ENCODE data around the gene KCNMA1. TPM values are rescaled to one million over a fixed set of nuclear protein-coding genes. Genes with fewer than 3 reads are reported as not detected.
A peak's percentile ranks its signal among the peaks of the same experiment; 100 is the strongest.

KCNMA1 gene
- total and polyA plus RNA-seq, 7 donors: 15.3 to 427 (median 256) TPM

- no peaks in the 10 kb centered on the region for H3K27me3 ChIP-seq
- no peaks in the 10 kb centered on the region for H3K9me3 ChIP-seq
- 5 to 27% methylated on average over 2 of the region's 2 CpGs for WGBS, 2 donors
- DNase-seq: no peak
- H3K4me3 ChIP-seq: no peak overlapping the region
- peaks cover 0 to 32% (median 17%) of the 10 kb centered on the region in 4 donors for H3K4me1 ChIP-seq
- TF ChIP-seq POLR2A (IDR thresholded peaks at IDR 0.05) (no peak), EP300 (IDR thresholded peaks at IDR 0.05) (no peak), CTCF (IDR thresholded peaks at IDR 0.05) (no peak), POLR2AphosphoS5 (IDR thresholded peaks at IDR 0.05) (no peak)
- intact Hi-C loops (cut with DNase I): loop anchor here (5.0 kb wide), 1 partner anchor 543 kb away; no protein-coding TSS in a partner anchor
- no peaks in the 10 kb centered on the region for H3K36me3 ChIP-seq
- H3K27ac ChIP-seq: no peak overlapping the region
Measured at GRCh38 chr10:77168861-77169260, 468.7 kb downstream of the KCNMA1 start.

- intact Hi-C loops (cut with DNase I): loop anchor here (5.0 kb wide), 1 partner anchor 544 kb away; no protein-coding TSS in a partner anchor
- TF ChIP-seq POLR2A (IDR thresholded peaks at IDR 0.05) (no peak), CTCF (IDR thresholded peaks at IDR 0.05) (no peak), POLR2AphosphoS5 (IDR thresholded peaks at IDR 0.05) (no peak), EP300 (IDR thresholded peaks at IDR 0.05) (no peak)
- peak overlapping the region in 2 of 4 donors; percentile 28 to 43 for H3K27ac ChIP-seq
- no peaks in the 10 kb centered on the region for H3K9me3 ChIP-seq
- H3K36me3 ChIP-seq: no peaks in the 10 kb centered on the region
- peaks cover 0 to 33% (median 12%) of the 10 kb centered on the region in 4 donors for H3K4me1 ChIP-seq
- H3K4me3 ChIP-seq: no peak overlapping the region
- no peaks in the 10 kb centered on the region for H3K27me3 ChIP-seq
- 17 to 67% methylated on average over 2 of the region's 2 CpGs for WGBS, 2 donors
- no peak for DNase-seq
Measured at GRCh38 chr10:77168161-77168560, 469.4 kb downstream of the KCNMA1 start.

GRCh38 chr10:77165445-77166208 lies 472.0 kb downstream of the KCNMA1 start:
- peak; percentile 69 for DNase-seq
- Histone ChIP-seq H3K27ac (peak overlapping the region in 2 of 4 donors; percentile 61 to 64), H3K36me3 (no peaks in the 10 kb centered on the region), H3K9me3 (no peaks in the 10 kb centered on the region), H3K4me3 (no peak overlapping the region), H3K4me1 (peaks cover 0 to 34% (median 7%) of the 10 kb centered on the region in 4 donors), H3K27me3 (no peaks in the 10 kb centered on the region)
- no peak for TF ChIP-seq POLR2A (IDR thresholded peaks at IDR 0.05)
- peak; percentile 66 to 80 (median 76) for TF ChIP-seq CTCF (IDR thresholded peaks at IDR 0.05)
- intact Hi-C loops (cut with DNase I): loop anchor here (2.0 to 5.0 kb wide), 2 partner anchors 475 to 547 kb away; no protein-coding TSS in a partner anchor
- WGBS, 2 donors: 8 to 23% methylated on average over 13 of the region's 13 CpGs

- 53 to 68% methylated on average over 5 of the region's 5 CpGs for WGBS, 2 donors
- intact Hi-C loops (cut with DNase I): loop anchor here (2.0 to 5.0 kb wide), 2 partner anchors 476 to 548 kb away; no protein-coding TSS in a partner anchor
- H3K4me3 ChIP-seq: no peak overlapping the region
- TF ChIP-seq POLR2A (IDR thresholded peaks at IDR 0.05): no peak
- no peak for TF ChIP-seq CTCF (IDR thresholded peaks at IDR 0.05)
- TF ChIP-seq EP300 (IDR thresholded peaks at IDR 0.05): no peak
- TF ChIP-seq POLR2AphosphoS5 (IDR thresholded peaks at IDR 0.05): no peak
- peak overlapping the region in 3 of 4 donors; percentile 47 to 64 (median 61) for H3K27ac ChIP-seq
- H3K9me3 ChIP-seq: no peaks in the 10 kb centered on the region
- no peaks in the 10 kb centered on the region for H3K27me3 ChIP-seq
- no peak for DNase-seq
- peaks cover 0 to 43% (median 16%) of the 10 kb centered on the region in 4 donors for H3K4me1 ChIP-seq
- H3K36me3 ChIP-seq: no peaks in the 10 kb centered on the region
Measured at GRCh38 chr10:77164616-77165311, 472.8 kb downstream of the KCNMA1 start.
